ENCODE results near the gene DNAAF9. TPM values are rescaled to one million over a fixed set of nuclear protein-coding genes. Genes with fewer than 3 reads are reported as not detected.

The DNAAF9 gene
- total and polyA plus RNA-seq, 2 experiments from 2014 or later = 11.8 to 16.9 TPM

- H3K27ac ChIP-seq = no peak overlapping the region
- H3K4me3 ChIP-seq = no peak overlapping the region
- no peaks in the 10 kb centered on the region for H3K27me3 ChIP-seq
- no peaks in the 10 kb centered on the region for H3K9me3 ChIP-seq (ENCODE audit: low read depth)
- H3K36me3 ChIP-seq = no peaks in the 10 kb centered on the region
- TF ChIP-seq CTCF (IDR thresholded peaks at IDR 0.05; ENCODE audit: low read depth, low read length) = no peak
- no peak for DNase-seq (ENCODE audit: low read depth in 1 of 2, low spot score in 1 of 2)
- H3K4me1 ChIP-seq (ENCODE audit: low read depth) = peaks cover 11% of the 10 kb centered on the region
Measured at GRCh38 chr20:3398681-3399252, 8.7 kb downstream of the DNAAF9 start.

GRCh38 chr20:3396492-3396891 is 11.0 kb downstream of the DNAAF9 start:
- no peaks in the 10 kb centered on the region for H3K9me3 ChIP-seq (ENCODE audit: low read depth)
- H3K27me3 ChIP-seq = no peaks in the 10 kb centered on the region
- no peak overlapping the region for H3K27ac ChIP-seq
- peaks cover 11% of the 10 kb centered on the region for H3K4me1 ChIP-seq (ENCODE audit: low read depth)
- TF ChIP-seq CTCF (IDR thresholded peaks at IDR 0.05; ENCODE audit: low read depth, low read length) = no peak
- DNase-seq (ENCODE audit: low read depth in 1 of 2, low spot score in 1 of 2) = no peak
- H3K4me3 ChIP-seq = no peak overlapping the region
- H3K36me3 ChIP-seq = no peaks in the 10 kb centered on the region

GRCh38 chr20:3392756-3393155 is 14.7 kb downstream of the DNAAF9 start:
- Histone ChIP-seq H3K27me3 (no peaks in the 10 kb centered on the region), H3K36me3 (no peaks in the 10 kb centered on the region), H3K27ac (no peak overlapping the region), H3K4me3 (no peak overlapping the region), H3K4me1 (ENCODE audit: low read depth) (peaks cover 5% of the 10 kb centered on the region), H3K9me3 (ENCODE audit: low read depth) (no peaks in the 10 kb centered on the region)
- DNase-seq (ENCODE audit: low read depth in 1 of 2, low spot score in 1 of 2) = no peak
- TF ChIP-seq CTCF (IDR thresholded peaks at IDR 0.05; ENCODE audit: low read depth, low read length) = no peak

- no peaks in the 10 kb centered on the region for H3K9me3 ChIP-seq (ENCODE audit: low read depth)
- H3K27ac ChIP-seq = no peak overlapping the region
- no peak overlapping the region for H3K4me3 ChIP-seq
- TF ChIP-seq CTCF (IDR thresholded peaks at IDR 0.05; ENCODE audit: low read depth, low read length) = no peak
- H3K4me1 ChIP-seq (ENCODE audit: low read depth) = peaks cover 5% of the 10 kb centered on the region
- H3K36me3 ChIP-seq = no peaks in the 10 kb centered on the region
- no peak for DNase-seq (ENCODE audit: low read depth in 1 of 2, low spot score in 1 of 2)
- H3K27me3 ChIP-seq = no peaks in the 10 kb centered on the region
Measured at GRCh38 chr20:3390759-3391425, 16.6 kb downstream of the DNAAF9 start.

- Histone ChIP-seq H3K4me1 (ENCODE audit: low read depth) (no peaks in the 10 kb centered on the region), H3K36me3 (no peaks in the 10 kb centered on the region), H3K27me3 (no peaks in the 10 kb centered on the region), H3K27ac (no peak overlapping the region), H3K9me3 (ENCODE audit: low read depth) (no peaks in the 10 kb centered on the region), H3K4me3 (no peak overlapping the region)
- no peak for TF ChIP-seq CTCF (IDR thresholded peaks at IDR 0.05; ENCODE audit: low read depth, low read length)
- DNase-seq (ENCODE audit: low read depth in 1 of 2, low spot score in 1 of 2) = no peak
Measured at GRCh38 chr20:3383878-3384495, 23.5 kb downstream of the DNAAF9 start.

Data from cardiac muscle cell (in vitro differentiated cells and primary cell).